ENCODE measurements around the gene USF2.

- TF ChIP-seq POLR2AphosphoS5 (IDR thresholded peaks at IDR 0.05) (no peak), CTCF (IDR thresholded peaks at IDR 0.05) (no peak)
Measured at GRCh38 chr19:35291916-35292315, 23.2 kb downstream of the USF2 start, which contains the start of gene MAG.
